ENCODE results near the gene TNFSF10.

- TF ChIP-seq POLR2A (IDR thresholded peaks at IDR 0.05) (no peak), CTCF (IDR thresholded peaks at IDR 0.05) (no peak)
Measured at GRCh38 chr3:172560586-172560985, 37.4 kb upstream of the TNFSF10 start.

All from adrenal gland (tissue), 5 donors.